Left hindlimb (tissue), 1 donor: Measurements from ENCODE around the gene CTIF.

Experiments
- DNase-seq: peaks from one replicate; pipeline ENCODE4 v3.0.0-alpha.2; 2018

Gene CTIF

DNA sequence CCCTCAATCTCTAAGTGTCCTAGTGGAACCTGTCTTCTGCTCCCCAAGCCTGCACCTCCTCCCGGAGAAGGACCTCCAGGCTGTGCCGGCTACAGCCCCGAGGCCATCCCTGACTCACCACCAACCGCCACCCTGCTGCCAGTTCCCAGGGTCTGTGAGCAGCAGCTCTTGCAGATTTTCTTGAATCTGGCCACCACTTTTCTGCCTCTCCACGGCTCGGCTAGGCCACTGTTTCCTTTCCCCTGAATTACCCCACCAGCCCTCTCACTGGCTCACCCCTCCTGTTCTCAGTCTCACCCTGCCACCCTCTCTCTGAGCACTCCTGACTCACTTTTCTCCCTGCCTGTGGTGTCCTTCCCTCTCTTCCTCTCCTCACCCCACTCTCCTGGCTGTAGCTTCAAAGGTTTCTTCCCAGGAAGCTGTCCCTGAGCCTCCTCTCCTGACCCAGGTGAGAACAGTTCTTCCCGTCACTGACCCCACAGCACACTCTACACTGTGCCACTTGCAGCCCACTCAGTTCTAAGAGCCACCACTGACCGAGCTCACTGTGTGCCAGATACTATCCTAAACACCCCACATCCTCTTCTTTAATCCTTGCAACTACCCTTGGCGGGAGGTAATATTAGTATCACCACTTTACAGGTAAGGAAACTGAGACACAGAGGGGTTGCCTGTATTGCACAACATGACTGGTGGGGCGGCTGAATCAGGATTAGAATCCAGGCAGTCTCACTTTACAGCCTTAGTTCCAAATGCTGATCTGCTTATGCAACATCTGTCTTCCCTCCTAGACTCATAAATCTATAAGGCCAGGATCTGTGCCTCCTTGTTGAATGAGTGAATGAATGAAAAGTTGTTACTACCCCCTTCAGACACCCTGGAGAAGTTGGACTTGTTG, 300.3 kb downstream of the CTIF start:
- peak; percentile 32 for DNase-seq

DNA sequence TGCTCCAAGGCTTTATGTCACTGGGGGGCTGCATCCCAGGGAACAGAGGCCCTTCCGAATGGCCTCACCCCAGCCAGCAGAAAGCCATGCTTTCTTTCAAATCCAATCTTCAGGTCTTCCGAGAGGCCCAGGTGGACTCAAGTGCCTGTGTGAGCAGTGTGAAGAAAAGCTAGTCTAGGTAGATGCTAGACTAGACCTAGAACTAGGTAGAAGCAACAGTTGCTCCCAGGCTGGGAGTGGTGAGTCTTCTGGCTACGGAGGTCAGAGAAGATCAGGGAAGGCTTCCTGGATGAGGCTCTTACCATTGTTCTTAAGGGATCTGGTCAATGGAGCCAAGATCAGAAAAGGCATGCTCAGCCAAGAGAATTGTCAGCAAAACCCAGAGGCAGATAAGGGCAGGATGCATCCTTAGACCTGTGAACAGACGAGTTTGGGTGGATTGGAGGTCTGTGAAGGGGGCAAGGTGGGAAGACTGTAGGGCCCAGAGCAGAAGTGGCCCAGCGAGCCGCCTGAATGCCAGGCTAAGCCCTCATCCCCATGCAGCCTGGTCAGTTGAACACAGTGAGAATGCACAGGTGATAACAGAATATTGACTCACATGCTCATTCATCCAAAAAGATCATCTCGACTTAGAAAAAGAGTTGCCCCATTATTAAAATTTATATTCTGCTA, 301.1 kb downstream of the CTIF start:
- DNase-seq: peak; percentile 21

- DNase-seq: peak; percentile 35
Observed at GRCh38 chr18:48840491-48840877, 301.7 kb downstream of the CTIF start.

DNA sequence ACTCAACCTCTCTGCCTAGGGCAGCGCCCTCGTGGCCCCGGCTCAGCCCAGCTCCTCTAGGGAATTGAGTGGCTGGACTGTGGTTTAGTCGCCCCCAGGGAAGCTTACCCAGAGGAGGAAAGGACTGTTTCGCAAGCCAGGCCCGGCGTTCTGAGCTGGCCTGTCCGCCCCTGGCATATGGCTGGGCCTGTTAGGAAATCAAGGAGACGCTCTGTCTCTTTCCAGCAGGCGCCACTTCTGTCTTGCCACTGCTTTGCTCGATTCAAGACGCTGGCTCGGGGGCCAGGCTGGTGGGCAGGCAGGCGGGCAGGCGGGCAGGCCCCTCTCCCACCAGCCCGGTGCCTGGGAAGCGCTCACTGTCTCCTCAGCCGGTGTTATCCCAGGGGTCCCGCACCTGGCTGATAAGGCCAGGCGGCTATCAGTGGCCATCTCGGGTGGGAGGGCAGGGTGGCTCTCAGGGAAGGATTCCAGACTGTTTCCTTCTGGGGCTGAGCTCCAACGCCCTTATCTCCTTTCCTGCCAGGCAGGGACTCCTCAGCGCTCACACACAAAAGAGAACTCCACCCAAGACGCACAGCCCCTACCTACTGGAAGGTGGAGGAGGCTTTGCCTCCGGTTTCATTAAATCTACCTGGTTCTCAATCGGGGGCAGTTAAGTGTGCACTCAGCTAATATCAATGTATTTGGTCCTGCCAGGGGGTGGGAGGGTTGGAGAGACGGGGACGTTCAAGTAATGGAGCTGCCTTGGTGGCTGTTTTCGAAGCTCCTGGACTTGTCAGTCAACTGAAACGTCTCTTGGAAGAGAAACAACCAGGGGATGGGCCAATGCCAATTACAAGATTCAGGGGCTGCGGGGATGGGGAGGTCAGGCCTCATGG, 302.8 kb downstream of the CTIF start:
- peak; percentile 60 for DNase-seq

- peak; percentile 62 for DNase-seq
Observed at GRCh38 chr18:48842259-48843061, 303.6 kb downstream of the CTIF start.

DNA sequence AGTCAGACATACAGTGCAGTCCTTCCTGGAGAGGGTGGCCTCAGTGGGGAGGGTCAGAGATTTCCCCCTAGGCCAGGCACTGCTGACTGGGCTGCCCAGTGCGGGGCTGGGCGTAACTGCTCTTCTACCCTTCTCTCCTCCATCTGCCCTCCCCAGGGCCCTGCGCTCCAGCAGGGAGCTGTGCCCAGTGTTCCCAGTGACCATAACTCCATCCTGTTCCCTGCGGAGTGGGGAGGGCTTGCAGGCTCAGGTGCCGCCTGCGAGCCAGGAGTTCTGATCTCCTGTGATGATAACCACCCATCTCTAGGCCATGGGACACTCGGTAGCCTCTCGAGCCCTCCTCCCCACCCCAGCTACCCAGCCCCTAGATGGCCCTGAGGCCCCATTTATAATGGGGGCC, 304.3 kb downstream of the CTIF start:
- peak; percentile 20 for DNase-seq

DNA sequence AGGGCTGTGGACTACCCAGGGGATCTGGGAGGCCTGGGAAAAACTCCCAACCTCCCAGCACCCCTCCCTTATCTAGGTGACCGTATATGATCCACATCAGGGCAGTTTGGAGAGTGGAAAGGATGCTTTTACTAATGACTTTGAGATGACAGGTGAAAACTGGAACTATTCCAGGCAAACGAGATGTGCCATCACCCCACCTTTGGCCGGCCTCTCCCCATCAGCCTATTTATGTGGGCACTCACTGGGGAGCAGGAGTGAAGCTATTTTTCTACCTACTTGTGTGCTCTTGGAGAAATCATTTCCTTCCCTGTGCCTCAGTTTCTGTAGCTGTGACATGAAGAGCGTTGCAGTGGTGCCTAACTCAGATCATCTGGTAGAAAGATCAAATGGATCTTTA, 304.8 kb downstream of the CTIF start:
- no peak for DNase-seq

DNA sequence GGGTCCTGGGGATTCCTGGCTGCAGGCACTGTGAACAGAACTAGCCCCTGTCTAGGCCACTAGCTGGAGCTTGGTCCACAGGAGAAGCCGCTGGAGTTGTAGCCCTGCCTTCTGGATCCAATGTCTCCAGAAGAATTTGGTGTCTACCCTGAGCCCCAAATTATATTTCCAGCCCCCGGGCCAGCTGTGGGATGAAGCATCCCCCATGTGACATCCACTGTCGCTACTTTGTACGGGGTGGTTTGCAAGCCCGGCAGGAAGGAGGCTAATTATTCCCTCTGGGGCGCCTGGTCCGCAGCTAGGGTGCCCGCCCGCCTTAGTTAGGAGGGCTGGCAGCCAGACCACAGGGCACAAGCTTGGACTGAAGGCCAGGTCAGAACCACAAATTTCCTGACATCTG, 305.4 kb downstream of the CTIF start:
- peak; percentile 45 for DNase-seq

GRCh38 chr18:48845174-48845573, 306.3 kb downstream of the CTIF start:
- DNase-seq: no peak

DNA sequence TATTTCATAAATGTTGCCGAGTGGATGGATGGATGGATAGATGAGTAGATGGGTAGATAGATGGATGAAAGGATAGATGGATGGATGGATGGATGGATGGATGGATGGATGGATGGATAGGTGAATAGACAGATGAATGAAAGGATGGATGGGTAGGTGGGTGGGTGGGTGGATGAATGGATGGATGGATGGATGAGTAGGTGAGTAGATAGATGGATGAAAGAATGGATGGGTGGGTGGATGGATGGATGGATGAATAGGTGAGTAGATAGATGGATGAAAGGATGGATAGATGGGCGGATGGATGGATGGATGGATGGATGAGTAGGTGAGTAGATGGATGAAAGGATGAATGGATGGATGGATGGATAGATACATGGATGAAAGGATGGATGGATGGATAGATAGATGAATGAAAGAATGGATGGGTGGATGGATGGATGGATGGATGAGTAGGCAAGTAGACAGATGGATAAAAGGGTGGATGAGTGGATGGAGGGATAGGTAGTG, 307.6 kb downstream of the CTIF start:
- DNase-seq: no peak

- DNase-seq: no peak
Observed at GRCh38 chr18:48847807-48848486, 309.1 kb downstream of the CTIF start.

DNA sequence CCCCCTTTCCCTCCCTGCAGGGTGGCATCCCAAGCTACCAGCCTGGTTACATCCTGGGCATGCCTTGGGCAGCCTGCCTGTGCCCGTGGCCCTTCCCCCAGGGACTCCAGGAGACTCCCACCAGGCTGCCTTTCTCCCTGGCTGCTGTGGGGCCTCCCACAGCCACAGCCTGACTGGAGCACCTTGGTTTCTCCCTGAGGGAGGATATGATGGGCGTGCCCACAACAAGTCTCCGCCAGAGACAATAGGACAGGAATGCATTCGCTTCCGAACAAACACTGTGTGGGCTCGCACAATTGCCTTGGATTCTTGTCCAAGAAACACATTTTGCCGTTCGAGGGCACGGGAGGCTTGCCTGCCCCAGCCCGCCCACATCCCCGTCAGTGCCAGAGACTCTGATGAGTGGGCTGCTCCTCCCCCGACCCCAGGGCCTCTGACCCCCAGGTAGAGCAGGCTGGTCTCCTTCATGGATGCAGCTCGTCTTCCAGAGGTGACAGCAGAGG, 309.9 kb downstream of the CTIF start:
- no peak for DNase-seq

GRCh38 chr18:48850822-48851598, 312.2 kb downstream of the CTIF start:
- no peak for DNase-seq

GRCh38 chr18:48851599-48851960, 312.7 kb downstream of the CTIF start:
- no peak for DNase-seq

DNA sequence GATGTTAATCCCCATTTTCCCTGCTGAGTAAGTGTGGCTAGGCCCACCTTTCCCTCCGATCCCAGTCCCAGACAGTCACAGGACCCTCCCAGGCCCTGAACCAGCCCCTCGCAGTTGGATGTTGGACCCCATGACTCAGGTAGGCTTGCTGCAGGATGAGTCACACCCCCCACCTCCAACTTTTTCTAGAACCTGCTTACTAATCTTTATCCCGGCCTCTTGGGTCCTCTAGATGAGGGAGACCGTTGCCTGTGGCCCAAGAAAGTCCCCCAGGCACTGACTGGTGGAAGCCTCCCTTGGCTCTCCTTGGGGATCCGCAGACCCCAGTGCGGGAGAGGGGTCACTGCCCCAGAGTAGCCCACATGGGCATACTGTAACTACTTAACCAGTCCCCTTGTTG, 313.5 kb downstream of the CTIF start:
- no peak for DNase-seq

GRCh38 chr18:48852794-48853193, 314.0 kb downstream of the CTIF start:
- no peak for DNase-seq

DNA sequence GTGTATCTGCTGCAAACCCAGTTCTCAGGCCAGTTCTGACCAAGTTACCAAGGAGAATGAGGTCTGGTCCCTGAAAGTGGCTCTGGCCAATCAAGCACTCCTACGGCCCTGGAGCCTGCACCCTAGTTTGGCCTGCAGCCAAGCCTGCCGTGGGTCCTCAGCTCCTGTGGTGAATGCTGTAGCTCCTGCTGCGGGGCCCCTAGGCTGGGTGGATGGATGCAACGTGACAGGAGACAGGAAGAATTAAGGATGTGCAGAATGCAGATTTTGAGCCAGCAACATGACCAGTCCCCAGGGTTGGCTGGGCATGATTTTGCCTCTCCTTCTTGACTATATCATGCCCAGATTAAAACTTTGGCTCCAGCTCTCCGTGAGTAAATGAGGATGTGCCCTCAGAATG, 314.8 kb downstream of the CTIF start:
- DNase-seq: no peak

DNA sequence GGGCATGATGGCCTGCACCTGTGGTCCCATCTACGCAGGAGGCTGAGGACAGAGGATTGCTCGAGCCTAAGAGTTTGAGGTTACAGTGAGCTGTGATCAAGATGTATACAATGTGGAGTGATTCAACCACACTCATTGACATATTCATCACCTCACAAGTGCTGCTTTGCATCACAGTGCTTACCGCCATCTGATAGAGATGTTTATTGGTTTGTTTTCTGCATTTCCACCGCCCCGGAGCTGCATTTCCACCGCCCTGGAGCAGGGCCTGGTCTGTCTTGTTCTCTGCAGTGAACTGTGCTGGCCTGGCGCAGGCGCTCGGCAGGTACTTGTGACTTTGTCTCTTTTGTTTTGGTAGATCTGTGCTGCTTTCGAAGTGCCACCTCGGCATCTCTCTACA, 315.9 kb downstream of the CTIF start:
- DNase-seq: no peak

DNA sequence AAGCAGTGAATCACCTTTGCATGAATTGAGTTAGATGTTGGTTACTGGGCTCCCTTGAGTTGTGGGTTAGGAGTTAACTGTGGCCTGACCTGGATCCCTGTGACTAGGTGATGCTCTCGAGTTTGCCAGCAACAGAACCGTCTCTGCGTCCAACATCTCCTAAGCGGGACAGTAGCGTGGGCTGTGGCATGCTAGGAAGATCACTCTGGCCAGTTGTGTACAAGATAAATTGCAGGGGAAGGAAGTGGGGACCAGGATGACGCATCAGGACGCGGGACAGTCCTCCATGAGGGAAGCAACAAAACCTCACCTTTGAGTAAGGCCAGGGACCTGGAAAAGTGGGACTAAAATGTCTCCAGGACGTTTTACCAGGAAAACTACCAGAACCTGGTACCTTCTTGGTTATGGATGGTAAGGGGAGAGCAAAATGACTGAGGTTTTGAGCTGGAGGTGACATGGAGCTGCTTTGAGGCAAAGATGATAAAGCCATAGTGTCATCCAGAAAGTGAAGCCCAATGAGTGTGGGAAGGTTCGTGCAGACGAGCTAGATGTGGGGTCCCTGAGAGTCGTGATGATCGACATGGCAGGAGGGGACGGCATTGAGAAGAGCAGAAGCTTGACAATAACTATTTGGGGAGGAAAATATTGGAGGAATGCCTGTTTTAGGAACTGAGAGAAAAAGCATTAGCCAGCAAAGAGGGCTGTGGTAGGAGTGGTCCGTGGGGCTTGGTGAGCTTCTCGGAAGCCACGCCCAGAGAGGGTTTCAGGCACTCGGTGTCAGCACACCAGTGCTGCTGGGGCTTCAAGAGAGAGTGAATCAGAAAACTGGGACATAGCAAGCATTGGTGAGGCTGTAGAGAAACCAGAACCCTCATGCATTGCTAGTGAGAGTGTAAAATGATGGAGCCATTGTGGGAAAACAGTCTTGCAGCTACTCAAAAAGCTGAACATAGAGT, 316.9 kb downstream of the CTIF start:
- DNase-seq: no peak
